Measurements from ENCODE around the gene TPO. TPM values are rescaled to one million over a fixed set of nuclear protein-coding genes. Genes with fewer than 3 reads are reported as not detected.

Gene TPO
- total RNA-seq, 1 donor from 2014 or later = not detected

- Histone ChIP-seq H3K4me1 (peaks cover 4% of the 10 kb centered on the region), H4K20me1 (ENCODE audit: low read depth) (no peaks in the 10 kb centered on the region), H3K9ac (no peak overlapping the region), H3K9me3 (ENCODE audit: low read depth) (no peaks in the 10 kb centered on the region), H3F3A (ENCODE audit: low read depth) (no peaks in the 10 kb centered on the region), H3K27ac (no peak overlapping the region), H3K27me3 (no peaks in the 10 kb centered on the region), H3K4me2 (no peak overlapping the region), H3K4me3 (no peak overlapping the region), H3K36me3 (no peaks in the 10 kb centered on the region), H3K79me2 (ENCODE audit: low read depth) (no peaks in the 10 kb centered on the region), H2AFZ (replicated peaks) (no peak overlapping the region)
- Mint-ChIP-seq H3K4me1 (peaks cover 9% of the 10 kb centered on the region), H3K27me3 (ENCODE audit: insufficient read depth, low read depth) (peaks cover 2% of the 10 kb centered on the region), H3K27ac (no peak overlapping the region), H3K4me3 (no peak overlapping the region), H3K9me3 (peaks cover 6% of the 10 kb centered on the region), H3K36me3 (no peaks in the 10 kb centered on the region)
- TF ChIP-seq EZH2 (IDR thresholded peaks at IDR 0.05) (no peak), EZH2phosphoT487 (IDR thresholded peaks at IDR 0.05) (no peak)
- TF ChIP-seq, protein P1, sequence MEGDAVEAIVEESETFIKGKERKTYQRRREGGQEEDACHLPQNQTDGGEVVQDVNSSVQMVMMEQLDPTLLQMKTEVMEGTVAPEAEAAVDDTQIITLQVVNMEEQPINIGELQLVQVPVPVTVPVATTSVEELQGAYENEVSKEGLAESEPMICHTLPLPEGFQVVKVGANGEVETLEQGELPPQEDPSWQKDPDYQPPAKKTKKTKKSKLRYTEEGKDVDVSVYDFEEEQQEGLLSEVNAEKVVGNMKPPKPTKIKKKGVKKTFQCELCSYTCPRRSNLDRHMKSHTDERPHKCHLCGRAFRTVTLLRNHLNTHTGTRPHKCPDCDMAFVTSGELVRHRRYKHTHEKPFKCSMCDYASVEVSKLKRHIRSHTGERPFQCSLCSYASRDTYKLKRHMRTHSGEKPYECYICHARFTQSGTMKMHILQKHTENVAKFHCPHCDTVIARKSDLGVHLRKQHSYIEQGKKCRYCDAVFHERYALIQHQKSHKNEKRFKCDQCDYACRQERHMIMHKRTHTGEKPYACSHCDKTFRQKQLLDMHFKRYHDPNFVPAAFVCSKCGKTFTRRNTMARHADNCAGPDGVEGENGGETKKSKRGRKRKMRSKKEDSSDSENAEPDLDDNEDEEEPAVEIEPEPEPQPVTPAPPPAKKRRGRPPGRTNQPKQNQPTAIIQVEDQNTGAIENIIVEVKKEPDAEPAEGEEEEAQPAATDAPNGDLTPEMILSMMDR (IDR thresholded peaks at IDR 0.05) = no peak
- DNase-seq (ENCODE audit: low spot score) = no peak
Measured at GRCh38 chr2:1477196-1478040, 64.2 kb downstream of the TPO start.

GRCh38 chr2:1478311-1479305 lies 65.3 kb downstream of the TPO start:
- Histone ChIP-seq H3K79me2 (ENCODE audit: low read depth) (no peaks in the 10 kb centered on the region), H3K4me2 (no peak overlapping the region), H3F3A (ENCODE audit: low read depth) (no peaks in the 10 kb centered on the region), H3K9me3 (ENCODE audit: low read depth) (no peaks in the 10 kb centered on the region), H3K9ac (no peak overlapping the region), H3K27ac (no peak overlapping the region), H2AFZ (replicated peaks) (no peak overlapping the region), H3K4me3 (no peak overlapping the region), H4K20me1 (ENCODE audit: low read depth) (no peaks in the 10 kb centered on the region), H3K27me3 (no peaks in the 10 kb centered on the region), H3K36me3 (no peaks in the 10 kb centered on the region), H3K4me1 (peaks cover 4% of the 10 kb centered on the region)
- Mint-ChIP-seq H3K27ac (peak overlapping the region; percentile 14), H3K4me3 (no peak overlapping the region), H3K27me3 (ENCODE audit: insufficient read depth, low read depth) (peaks cover 2% of the 10 kb centered on the region), H3K4me1 (peaks cover 9% of the 10 kb centered on the region), H3K9me3 (peaks cover 6% of the 10 kb centered on the region), H3K36me3 (no peaks in the 10 kb centered on the region)
- DNase-seq (ENCODE audit: low spot score) = no peak
- TF ChIP-seq, protein P1 (IDR thresholded peaks at IDR 0.05) = no peak
- no peak for TF ChIP-seq EZH2phosphoT487 (IDR thresholded peaks at IDR 0.05)
- TF ChIP-seq EZH2 (IDR thresholded peaks at IDR 0.05) = no peak

DNA sequence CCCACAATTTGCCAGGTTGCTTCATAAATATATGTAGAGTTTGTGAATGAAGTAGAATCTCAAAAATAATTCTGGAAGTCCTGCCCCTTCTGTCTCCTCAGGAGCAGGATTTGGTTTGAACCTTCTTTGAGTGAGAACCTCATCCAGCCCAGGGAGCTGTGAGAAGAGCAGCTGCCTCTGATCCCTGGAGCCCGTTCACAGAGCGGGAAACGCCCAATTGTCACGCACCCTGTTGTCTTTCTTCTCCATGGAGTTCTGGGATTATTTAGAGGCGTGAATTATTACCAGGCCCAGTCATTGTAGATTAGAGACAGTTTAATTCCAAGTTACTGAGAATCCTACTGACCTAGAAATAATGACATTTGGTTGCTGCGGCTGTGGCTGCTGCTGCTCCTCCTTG lies 66.1 kb downstream of the TPO start:
- H3K36me3 Mint-ChIP-seq = no peaks in the 10 kb centered on the region
- Histone ChIP-seq H3F3A (ENCODE audit: low read depth) (no peaks in the 10 kb centered on the region), H3K27ac (no peak overlapping the region), H3K4me1 (peaks cover 4% of the 10 kb centered on the region), H4K20me1 (ENCODE audit: low read depth) (no peaks in the 10 kb centered on the region), H3K9ac (no peak overlapping the region), H3K79me2 (ENCODE audit: low read depth) (no peaks in the 10 kb centered on the region), H3K27me3 (no peaks in the 10 kb centered on the region), H3K9me3 (ENCODE audit: low read depth) (no peaks in the 10 kb centered on the region), H3K36me3 (no peaks in the 10 kb centered on the region), H3K4me3 (no peak overlapping the region), H3K4me2 (no peak overlapping the region), H2AFZ (replicated peaks) (no peak overlapping the region)
- peaks cover 9% of the 10 kb centered on the region for H3K4me1 Mint-ChIP-seq
- TF ChIP-seq, protein P1 (IDR thresholded peaks at IDR 0.05) = no peak
- TF ChIP-seq EZH2phosphoT487 (IDR thresholded peaks at IDR 0.05) (no peak), EZH2 (IDR thresholded peaks at IDR 0.05) (no peak)
- no peak for DNase-seq (ENCODE audit: low spot score)
- H3K4me3 Mint-ChIP-seq = no peak overlapping the region
- H3K27me3 Mint-ChIP-seq (ENCODE audit: insufficient read depth, low read depth) = peaks cover 4% of the 10 kb centered on the region
- peaks cover 6% of the 10 kb centered on the region for H3K9me3 Mint-ChIP-seq
- peak overlapping the region; percentile 14 for H3K27ac Mint-ChIP-seq
